Mesenchymal stem cell (in vitro differentiated cells and primary cell): ENCODE measurements around the gene CKMT2.
A peak's percentile ranks its signal among the peaks of the same experiment; 100 is the strongest.

Experiments used
- DNase-seq: peaks from one replicate; pipeline ENCODE4 v3.0.0-alpha.2; 2013
- H2AFZ ChIP-seq: one replicate; pipeline ENCODE4 v1.6.1; 2013; ENCODE audit warnings: low read depth, mild to moderate bottlenecking, control low read depth, inconsistent platforms, low read length, moderate library complexity
- H2AK5ac ChIP-seq: 2 replicates; pipeline ENCODE4 v1.6.1; 2013; ENCODE audit warnings: low read length, moderate library complexity, mild to moderate bottlenecking, inconsistent platforms; ENCODE audit not compliant: severe bottlenecking
- H2BK120ac ChIP-seq: one replicate; pipeline ENCODE4 v1.6.1; 2013; ENCODE audit warnings: low read depth, mild to moderate bottlenecking, inconsistent platforms, low read length, moderate library complexity
- H2BK12ac ChIP-seq, 2 experiments: one replicate each; pipeline ENCODE4 v1.6.1; 2013; ENCODE audit warnings: inconsistent platforms in 2 of 2, low read length in 2 of 2, mild to moderate bottlenecking in 2 of 2, moderate library complexity in 2 of 2, control low read depth in 1 of 2
- H2BK15ac ChIP-seq: one replicate; pipeline ENCODE4 v1.6.1; 2013; ENCODE audit warnings: mild to moderate bottlenecking, low read depth, inconsistent platforms; ENCODE audit not compliant: poor library complexity, severe bottlenecking
- H2BK5ac ChIP-seq: 2 replicates; pipeline ENCODE4 v1.6.1; 2013; ENCODE audit warnings: low read depth, mild to moderate bottlenecking, low read length, control low read depth, inconsistent platforms; ENCODE audit not compliant: poor library complexity, severe bottlenecking
- H3K14ac ChIP-seq, 2 experiments: one replicate each; pipeline ENCODE4 v1.6.1; 2013; ENCODE audit warnings: inconsistent platforms in 2 of 2, low read length in 2 of 2, control low read depth in 1 of 2, mild to moderate bottlenecking in 1 of 2, moderate library complexity in 1 of 2
- H3K18ac ChIP-seq, 2 experiments: one replicate each; pipeline ENCODE4 v1.6.1; 2013; ENCODE audit warnings: inconsistent platforms in 2 of 2, low read length in 2 of 2, control low read depth in 1 of 2, low read depth in 1 of 2, mild to moderate bottlenecking in 1 of 2
- H3K23ac ChIP-seq, 2 experiments: one replicate each; pipeline ENCODE4 v1.6.1; 2013; ENCODE audit warnings: inconsistent platforms in 2 of 2, low read length in 2 of 2, mild to moderate bottlenecking in 2 of 2, moderate library complexity in 2 of 2, control low read depth in 1 of 2
- H3K27ac ChIP-seq: 2 replicates; pipeline ENCODE4 v1.5.1; 2013; ENCODE audit warnings: mild to moderate bottlenecking, moderate library complexity, low read length, control low read depth, inconsistent platforms; ENCODE audit not compliant: poor library complexity, severe bottlenecking
- H3K27me3 ChIP-seq, 2 experiments: 2 replicates each; pipeline versions ENCODE4 v1.6.1 to v1.7.0; 2013; ENCODE audit warnings: low read length in 2 of 2, mild to moderate bottlenecking in 2 of 2, moderate library complexity in 2 of 2, control low read depth in 1 of 2, inconsistent platforms in 1 of 2; ENCODE audit not compliant: control insufficient read depth in 1 of 2, insufficient read depth in 1 of 2
- H3K36me3 ChIP-seq, 2 experiments: 2 replicates each; pipeline versions ENCODE4 v1.6.1 to v1.7.0; 2013; ENCODE audit warnings: low read length in 2 of 2, control low read depth in 1 of 2, inconsistent platforms in 1 of 2, low read depth in 1 of 2, mild to moderate bottlenecking in 1 of 2; ENCODE audit not compliant: insufficient read depth in 2 of 2, control insufficient read depth in 1 of 2
- H3K4ac ChIP-seq, 2 experiments: one replicate each; pipeline ENCODE4 v1.6.1; 2013; ENCODE audit warnings: inconsistent platforms in 2 of 2, low read length in 2 of 2, mild to moderate bottlenecking in 2 of 2, moderate library complexity in 2 of 2, control low read depth in 1 of 2, low read depth in 1 of 2
- H3K4me1 ChIP-seq: 2 replicates; pipeline ENCODE4 v1.6.1; 2013; ENCODE audit warnings: low read depth, low read length, control low read depth; ENCODE audit not compliant: control insufficient read depth, insufficient read depth
- H3K4me2 ChIP-seq: 2 replicates; pipeline ENCODE4 v1.6.1; 2013; ENCODE audit warnings: low read length, mild to moderate bottlenecking, inconsistent platforms; ENCODE audit not compliant: poor library complexity, severe bottlenecking
- H3K4me3 ChIP-seq, 2 experiments: 2 replicates each; pipeline versions ENCODE4 v1.5.1 to v1.7.0; 2013; ENCODE audit warnings: low read length in 2 of 2, mild to moderate bottlenecking in 2 of 2, control low read depth in 1 of 2, low read depth in 1 of 2; ENCODE audit not compliant: insufficient read depth in 1 of 2
- H3K79me1 ChIP-seq: replicated peaks from 2 replicates; pipeline ENCODE4 v1.6.1; 2013; ENCODE audit warnings: mild to moderate bottlenecking, control low read depth, low read length, inconsistent platforms; ENCODE audit not compliant: poor library complexity, severe bottlenecking
- H3K9ac ChIP-seq: 2 replicates; pipeline ENCODE4 v1.7.0; 2013; ENCODE audit warnings: mild to moderate bottlenecking, low read length, moderate library complexity
- H3K9me3 ChIP-seq: 2 replicates; pipeline ENCODE4 v1.7.0; 2013; ENCODE audit warnings: mild to moderate bottlenecking, low read length; ENCODE audit not compliant: control insufficient read depth
- H4K8ac ChIP-seq: one replicate; pipeline ENCODE4 v1.6.1; 2013; ENCODE audit warnings: inconsistent platforms, mild to moderate bottlenecking, low read length, moderate library complexity
- H4K91ac ChIP-seq: one replicate; pipeline ENCODE4 v1.6.1; 2013; ENCODE audit warnings: mild to moderate bottlenecking, low read length, inconsistent platforms
- WGBS: methylation state at CpG from one replicate; pipeline ENCODE4 v1.1.7; 2013; ENCODE audit warnings: mixed read lengths; 5-methylcytosine and 5-hydroxymethylcytosine counted together

CKMT2 gene

GRCh38 chr5:81194633-81195334 lies 38.3 kb upstream of the CKMT2 start:
- Histone ChIP-seq H3K4ac (peak overlapping the region in 1 of 2 experiments; percentile 37), H3K27ac (no peak overlapping the region), H2BK15ac (no peak overlapping the region), H3K18ac (no peak overlapping the region), H4K8ac (no peak overlapping the region), H2BK12ac (no peak overlapping the region), H3K9me3 (no peaks in the 10 kb centered on the region), H3K79me1 (no peaks in the 10 kb centered on the region), H2BK5ac (no peak overlapping the region), H3K36me3 (no peaks in the 10 kb centered on the region), H3K23ac (no peak overlapping the region), H3K4me2 (peak overlapping the region; percentile 66), H3K14ac (no peak overlapping the region), H2AK5ac (no peak overlapping the region), H3K4me1 (peaks cover 4% of the 10 kb centered on the region), H3K27me3 (peaks cover 0 to 5% of the 10 kb centered on the region in 2 experiments), H3K4me3 (peak overlapping the region in 1 of 2 experiments; percentile 36), H2AFZ (no peak overlapping the region), H2BK120ac (no peak overlapping the region), H3K9ac (peak overlapping the region; percentile 33), H4K91ac (no peak overlapping the region)
- peak; percentile 82 for DNase-seq
- WGBS = 22% methylated on average over 28 of the region's 31 CpGs

GRCh38 chr5:81195335-81195929 lies 37.7 kb upstream of the CKMT2 start:
- Histone ChIP-seq H2AK5ac (no peak overlapping the region), H2BK12ac (no peak overlapping the region), H4K91ac (peak overlapping the region; percentile 43), H3K4me1 (peaks cover 4% of the 10 kb centered on the region), H3K27me3 (peaks cover 0 to 5% of the 10 kb centered on the region in 2 experiments), H2BK15ac (no peak overlapping the region), H3K14ac (no peak overlapping the region), H2AFZ (no peak overlapping the region), H3K4me3 (peak overlapping the region in 1 of 2 experiments; percentile 36), H2BK120ac (no peak overlapping the region), H4K8ac (peak overlapping the region; percentile 50), H3K4me2 (no peak overlapping the region), H2BK5ac (no peak overlapping the region), H3K18ac (no peak overlapping the region), H3K9ac (peak overlapping the region; percentile 33), H3K9me3 (no peaks in the 10 kb centered on the region), H3K4ac (no peak overlapping the region), H3K27ac (no peak overlapping the region), H3K36me3 (no peaks in the 10 kb centered on the region), H3K79me1 (no peaks in the 10 kb centered on the region), H3K23ac (no peak overlapping the region)
- peak; percentile 11 for DNase-seq
- WGBS = 98% methylated on average over 4 of the region's 5 CpGs

- H2BK120ac ChIP-seq = no peak overlapping the region
Observed at GRCh38 chr5:81202655-81203054, 30.5 kb upstream of the CKMT2 start.

GRCh38 chr5:81203729-81204128 lies 29.4 kb upstream of the CKMT2 start:
- no peak overlapping the region for H4K8ac ChIP-seq
- WGBS = 97% methylated on average over 3 of the region's 3 CpGs
- peaks cover 0 to 14% of the 10 kb centered on the region in 2 experiments for H3K27me3 ChIP-seq
- H3K4me3 ChIP-seq = no peak overlapping the region
- H3K4me2 ChIP-seq = no peak overlapping the region
- H3K9ac ChIP-seq = no peak overlapping the region
- H3K4ac ChIP-seq = no peak overlapping the region
- no peak overlapping the region for H3K18ac ChIP-seq
- no peaks in the 10 kb centered on the region for H3K79me1 ChIP-seq
- H3K36me3 ChIP-seq = no peaks in the 10 kb centered on the region
- no peak overlapping the region for H2BK12ac ChIP-seq
- no peak overlapping the region for H3K14ac ChIP-seq
- no peak overlapping the region for H2AK5ac ChIP-seq
- H2AFZ ChIP-seq = no peak overlapping the region
- H3K23ac ChIP-seq = no peak overlapping the region
- H3K4me1 ChIP-seq = no peaks in the 10 kb centered on the region
- no peak overlapping the region for H4K91ac ChIP-seq
- no peaks in the 10 kb centered on the region for H3K9me3 ChIP-seq
- no peak overlapping the region for H3K27ac ChIP-seq
- H2BK120ac ChIP-seq = no peak overlapping the region
- no peak overlapping the region for H2BK15ac ChIP-seq
- no peak for DNase-seq
- H2BK5ac ChIP-seq = no peak overlapping the region

More at GRCh38 chr5:81202655-81203054, 30.5 kb upstream of the CKMT2 start:
- no peaks in the 10 kb centered on the region for H3K36me3 ChIP-seq
- H3K9ac ChIP-seq = no peak overlapping the region
- no peak overlapping the region for H3K4ac ChIP-seq
- H3K4me1 ChIP-seq = no peaks in the 10 kb centered on the region
- no peak overlapping the region for H2AK5ac ChIP-seq
- H3K18ac ChIP-seq = no peak overlapping the region
- H2AFZ ChIP-seq = no peak overlapping the region
- H3K27me3 ChIP-seq = peaks cover 0 to 14% of the 10 kb centered on the region in 2 experiments
- 98% methylated on average over 2 of the region's 2 CpGs for WGBS
- H3K9me3 ChIP-seq = no peaks in the 10 kb centered on the region
- no peak overlapping the region for H4K8ac ChIP-seq
- no peak overlapping the region for H3K14ac ChIP-seq
- DNase-seq = no peak
- no peak overlapping the region for H3K27ac ChIP-seq
- no peak overlapping the region for H2BK5ac ChIP-seq
- no peak overlapping the region for H3K23ac ChIP-seq
- no peaks in the 10 kb centered on the region for H3K79me1 ChIP-seq
- no peak overlapping the region for H4K91ac ChIP-seq
- H3K4me2 ChIP-seq = no peak overlapping the region
- H2BK15ac ChIP-seq = no peak overlapping the region
- no peak overlapping the region for H2BK12ac ChIP-seq
- H3K4me3 ChIP-seq = no peak overlapping the region
